Upper lobe of left lung (tissue), 6 donors: ENCODE measurements around the gene CAP2. TPM values are rescaled to one million over a fixed set of nuclear protein-coding genes. Genes with fewer than 3 reads are reported as not detected.
"Not testable (repeated sequence)": the region's sequence is repeated elsewhere in the genome, so short reads cannot be mapped to it uniquely, and the experiment has no call there.

Experiments used
- ATAC-seq, 2 donors: fragments of 200-7000 bp; cut with Tn5 transposase; one replicate each; pipeline ENCODE4 v1.9.1; 2022; ENCODE audit warnings: mild to moderate bottlenecking in 2 of 2, moderate library complexity in 2 of 2; ENCODE audit not compliant: low FRiP score in 2 of 2
- DNase-seq, 2 donors: peaks; one replicate each; pipeline ENCODE4 v3.0.0-alpha.2; 2019 to 2020
- H3K27ac ChIP-seq, 4 donors: fragments of 200-600 bp; sonication (generic); one replicate each; pipeline ENCODE4 v1.5.1; 2016 to 2019
- H3K27me3 ChIP-seq, 4 donors: fragments of 200-600 bp; sonication (generic); one replicate each; pipeline ENCODE4 v1.5.1; 2017 to 2019
- H3K36me3 ChIP-seq, 4 donors: fragments of 200-600 bp; sonication (generic); one replicate each; pipeline ENCODE4 v1.5.1; 2016 to 2019
- H3K4me1 ChIP-seq, 4 donors: fragments of 200-600 bp; sonication (generic); one replicate each; pipeline ENCODE4 v1.5.1; 2018 to 2019
- H3K4me3 ChIP-seq, 4 donors: fragments of 200-600 bp; sonication (generic); one replicate each; pipeline ENCODE4 v1.5.1; 2017 to 2019; ENCODE audit warnings: mild to moderate bottlenecking in 2 of 4, moderate library complexity in 1 of 4
- H3K9me3 ChIP-seq, 4 donors: fragments of 200-600 bp; sonication (generic); one replicate each; pipeline ENCODE4 v1.5.1; 2018 to 2019
- EP300 ChIP-seq, 4 donors: sonication (generic); formaldehyde crosslinking; IDR thresholded peaks; one replicate each; pipeline ENCODE4 v1.5.1; 2017; ENCODE audit warnings: antibody characterized with exemption in 4 of 4, control low read depth in 2 of 4
- POLR2A ChIP-seq, 4 donors: fragments of 450-650 bp; IDR thresholded peaks; one replicate each; pipeline ENCODE4 v1.5.1; 2016 to 2017; ENCODE audit warnings: antibody characterized with exemption in 4 of 4, mild to moderate bottlenecking in 2 of 4
- POLR2AphosphoS5 ChIP-seq, 2 donors: sonication (generic); formaldehyde crosslinking; IDR thresholded peaks; one replicate each; pipeline ENCODE4 v1.5.1; 2017; ENCODE audit warnings: antibody characterized with exemption in 2 of 2
- WGBS, 2 donors: methylation state at CpG; one replicate each; pipeline ENCODE4 v1.1.5; 2017 to 2018; 5-methylcytosine and 5-hydroxymethylcytosine counted together
- total RNA-seq, 6 donors: library from RNA; depleted of rRNA in 4 of 6; stranded (reverse); fragments of >200 nt in 4 of 6; gene quantifications; one replicate each; pipeline versions ENCODE4 v1.1.0 to v1.2.1, GENCODE V29; 2016 to 2021
- TF ChIP-seq, protein P1 (sequence below), 6 experiments: fragments of 450-650 bp in 4 of 6; fragments of 200-600 bp in 2 of 6; sonication (generic) in 2 of 6; IDR thresholded peaks; one replicate each; pipeline ENCODE4 v1.5.1; 2016 to 2019; ENCODE audit warnings: antibody characterized with exemption in 6 of 6
- donor health status: DM: no; HTN: no; CAD: no; lungs with moderate emphysema.
- donor health status: DM: no; HTN: yes; CAD: no; lungs with severe emphysema.

The CAP2 gene
- total RNA-seq, 6 donors from 2014 or later = 0.55 to 6.5 (median 4.3) TPM

DNA sequence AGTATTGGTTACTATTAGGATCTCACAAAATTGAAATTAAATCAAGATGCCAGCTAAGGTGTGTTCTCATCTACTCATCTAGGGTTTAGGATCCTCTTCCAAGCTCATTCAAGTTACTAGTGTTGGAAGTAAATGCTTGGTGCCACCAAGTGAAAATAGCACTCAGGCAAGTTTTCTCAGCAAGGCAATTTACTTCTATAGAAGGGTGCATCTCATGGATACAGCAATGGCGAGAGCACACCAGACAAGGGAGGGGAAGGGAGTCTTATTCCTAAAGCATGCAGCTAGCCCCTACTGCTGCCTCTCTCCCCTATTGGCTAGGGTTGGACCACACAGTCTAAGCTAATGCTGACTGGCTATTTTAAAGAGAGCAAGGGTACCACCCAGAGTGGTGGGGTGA lies 183.7 kb downstream of the CAP2 start:
- Histone ChIP-seq H3K4me3 (no peak overlapping the region), H3K27ac (no peak overlapping the region), H3K4me1 (peaks cover 0 to 10% (median 4%) of the 10 kb centered on the region in 4 donors), H3K36me3 (no peaks in the 10 kb centered on the region), H3K27me3 (no peaks in the 10 kb centered on the region), H3K9me3 (peaks cover 0 to 11% (median 8%) of the 10 kb centered on the region in 4 donors)
- 93 to 100% methylated on average over 1 of the region's 1 CpG for WGBS, 2 donors
- TF ChIP-seq, protein P1, sequence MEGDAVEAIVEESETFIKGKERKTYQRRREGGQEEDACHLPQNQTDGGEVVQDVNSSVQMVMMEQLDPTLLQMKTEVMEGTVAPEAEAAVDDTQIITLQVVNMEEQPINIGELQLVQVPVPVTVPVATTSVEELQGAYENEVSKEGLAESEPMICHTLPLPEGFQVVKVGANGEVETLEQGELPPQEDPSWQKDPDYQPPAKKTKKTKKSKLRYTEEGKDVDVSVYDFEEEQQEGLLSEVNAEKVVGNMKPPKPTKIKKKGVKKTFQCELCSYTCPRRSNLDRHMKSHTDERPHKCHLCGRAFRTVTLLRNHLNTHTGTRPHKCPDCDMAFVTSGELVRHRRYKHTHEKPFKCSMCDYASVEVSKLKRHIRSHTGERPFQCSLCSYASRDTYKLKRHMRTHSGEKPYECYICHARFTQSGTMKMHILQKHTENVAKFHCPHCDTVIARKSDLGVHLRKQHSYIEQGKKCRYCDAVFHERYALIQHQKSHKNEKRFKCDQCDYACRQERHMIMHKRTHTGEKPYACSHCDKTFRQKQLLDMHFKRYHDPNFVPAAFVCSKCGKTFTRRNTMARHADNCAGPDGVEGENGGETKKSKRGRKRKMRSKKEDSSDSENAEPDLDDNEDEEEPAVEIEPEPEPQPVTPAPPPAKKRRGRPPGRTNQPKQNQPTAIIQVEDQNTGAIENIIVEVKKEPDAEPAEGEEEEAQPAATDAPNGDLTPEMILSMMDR (IDR thresholded peaks at IDR 0.05) = no peak
- no peak for TF ChIP-seq POLR2A (IDR thresholded peaks at IDR 0.05)
- no peak for TF ChIP-seq POLR2AphosphoS5 (IDR thresholded peaks at IDR 0.05)
- TF ChIP-seq EP300 (IDR thresholded peaks at IDR 0.05) = no peak
- DNase-seq (no peak), ATAC-seq (no peak)

DNA sequence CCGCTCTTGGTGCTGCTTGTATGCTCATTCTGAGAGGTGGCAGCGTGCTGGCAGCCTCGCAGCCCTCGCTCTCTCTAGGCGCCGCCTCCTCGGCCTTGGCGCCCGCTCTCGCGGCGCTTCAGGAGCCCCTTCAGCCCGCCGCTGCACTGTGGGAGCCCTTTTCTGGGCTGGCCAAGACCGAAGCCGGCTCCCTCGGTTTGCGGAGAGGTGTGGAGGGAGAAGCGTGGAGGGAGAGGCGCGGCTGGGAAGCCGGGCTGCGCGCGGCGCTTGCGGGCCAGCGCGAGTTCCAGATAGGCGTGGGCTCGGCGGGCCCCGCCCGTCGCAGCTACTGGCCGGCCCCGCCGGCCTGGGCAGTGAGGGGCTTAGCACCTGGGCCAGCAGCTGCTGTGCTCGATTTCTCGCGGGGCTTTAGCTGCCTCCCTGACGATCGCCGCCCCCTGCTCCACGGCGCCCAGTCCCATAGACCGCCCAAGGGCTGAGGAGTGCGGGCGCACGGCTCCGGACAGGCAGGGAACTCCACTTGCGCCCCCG lies 187.2 kb downstream of the CAP2 start:
- H3K4me3 ChIP-seq = peak overlapping the region; percentile 46 to 56 (median 52)
- TF ChIP-seq POLR2AphosphoS5 (IDR thresholded peaks at IDR 0.05) = no peak
- TF ChIP-seq POLR2A (IDR thresholded peaks at IDR 0.05) = no peak
- TF ChIP-seq, protein P1 (IDR thresholded peaks at IDR 0.05) = no peak
- no peak for TF ChIP-seq EP300 (IDR thresholded peaks at IDR 0.05)
- H3K27me3 ChIP-seq = no peaks in the 10 kb centered on the region
- no peaks in the 10 kb centered on the region for H3K36me3 ChIP-seq
- H3K9me3 ChIP-seq = peaks cover 0 to 11% (median 8%) of the 10 kb centered on the region in 4 donors
- H3K4me1 ChIP-seq = peaks cover 4 to 25% (median 8%) of the 10 kb centered on the region in 4 donors
- peak overlapping the region in 1 of 4 donors; percentile 67 for H3K27ac ChIP-seq
- 20 to 37% methylated on average over 19 to 25 of the region's 53 CpGs for WGBS, 2 donors
- DNase-seq (peak; percentile 39 to 92), ATAC-seq (peak; percentile 73 to 89)

DNA sequence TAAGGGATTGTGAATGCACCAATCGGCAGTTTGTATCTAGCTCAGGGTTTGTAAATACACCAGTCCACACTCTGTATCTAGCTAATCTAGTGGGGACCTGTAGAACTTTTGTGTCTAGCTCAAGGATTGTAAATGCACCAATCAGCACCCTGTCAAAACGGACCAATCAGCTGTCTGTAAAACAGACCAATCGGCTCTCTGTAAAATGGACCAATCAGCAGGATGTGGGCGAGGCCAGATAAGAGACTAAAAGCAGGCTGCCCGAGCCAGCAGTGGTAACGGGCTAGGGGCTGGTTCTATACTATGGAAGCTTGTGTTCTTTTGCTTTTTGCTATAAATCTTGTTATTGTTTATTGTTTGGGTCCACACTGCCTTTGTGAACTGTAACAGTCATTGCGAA lies 187.9 kb downstream of the CAP2 start:
- WGBS, 2 donors = 94 to 95% methylated on average over 6 to 7 of the region's 7 CpGs
- H3K9me3 ChIP-seq = peaks cover 0 to 11% (median 8%) of the 10 kb centered on the region in 4 donors
- H3K4me3 ChIP-seq, DNase-seq, H3K27me3 ChIP-seq, H3K36me3 ChIP-seq, ATAC-seq, H3K27ac ChIP-seq: not testable (repeated sequence)
- peaks cover 4 to 32% (median 10%) of the 10 kb centered on the region in 4 donors for H3K4me1 ChIP-seq

DNA sequence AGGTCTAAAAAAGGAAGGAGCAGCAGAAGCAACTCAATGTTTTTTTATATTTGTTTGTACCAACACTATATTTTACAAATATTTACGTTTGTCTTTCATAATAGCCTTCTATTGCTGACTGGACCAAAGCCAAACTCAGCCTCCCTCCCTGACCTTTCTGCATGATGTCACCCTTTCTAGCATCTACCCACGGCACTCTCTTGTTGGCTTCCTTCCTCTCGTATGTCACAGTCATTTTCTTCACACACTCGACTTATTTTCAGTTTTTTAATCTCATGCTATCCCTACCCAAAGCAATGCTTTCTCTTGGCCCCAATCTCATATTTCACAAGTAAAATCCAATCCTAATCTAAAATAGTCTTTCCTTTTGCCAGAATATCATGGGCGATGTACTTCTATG lies 190.4 kb downstream of the CAP2 start:
- no peak for ATAC-seq
- Histone ChIP-seq H3K4me1 (peaks cover 4 to 32% (median 10%) of the 10 kb centered on the region in 4 donors), H3K36me3 (no peaks in the 10 kb centered on the region), H3K27me3 (no peaks in the 10 kb centered on the region), H3K9me3 (no peaks in the 10 kb centered on the region), H3K4me3 (no peak overlapping the region), H3K27ac (peak overlapping the region; percentile 44 to 78 (median 60))
- WGBS, 2 donors = 10 to 20% methylated on average over 5 of the region's 5 CpGs
- DNase-seq = no peak
- TF ChIP-seq POLR2AphosphoS5 (IDR thresholded peaks at IDR 0.05) (peak in 1 of 2 donors; percentile 42), POLR2A (IDR thresholded peaks at IDR 0.05) (no peak)

DNA sequence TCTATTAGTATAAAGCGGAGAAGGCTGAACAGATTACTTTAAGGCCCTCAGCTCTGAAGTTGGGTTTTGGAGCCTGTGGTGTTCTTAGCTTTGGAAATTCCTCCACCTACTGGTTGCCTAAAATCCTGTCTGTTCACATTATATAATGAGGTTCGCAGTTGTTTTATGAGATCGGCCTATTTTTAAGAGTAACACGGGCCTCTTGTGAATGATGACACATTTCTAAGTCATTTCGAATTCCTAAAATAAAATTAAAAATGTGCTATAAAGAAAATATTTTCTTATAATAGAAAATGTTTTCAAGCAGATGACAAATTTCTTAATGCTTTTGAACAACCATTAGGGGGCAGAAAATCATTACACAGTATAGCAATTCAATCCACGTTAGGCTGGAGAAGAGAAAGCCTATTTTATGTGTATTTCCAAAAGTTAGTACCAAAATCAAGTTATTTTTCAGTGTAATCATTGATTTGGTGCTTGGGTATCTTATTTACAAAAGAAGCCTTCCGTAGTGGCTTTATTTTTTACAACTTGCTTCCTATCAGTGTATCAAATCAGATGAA lies 190.9 kb downstream of the CAP2 start:
- ATAC-seq (peak; percentile 71 to 77), DNase-seq (peak in 1 of 2 donors; percentile 29)
- H3K4me1 ChIP-seq = peaks cover 4 to 32% (median 10%) of the 10 kb centered on the region in 4 donors
- TF ChIP-seq, protein P1 (IDR thresholded peaks at IDR 0.05) = peak; percentile 59 to 88 (median 74)
- no peak for TF ChIP-seq POLR2AphosphoS5 (IDR thresholded peaks at IDR 0.05)
- H3K27ac ChIP-seq = peak overlapping the region; percentile 44 to 78 (median 60)
- no peaks in the 10 kb centered on the region for H3K9me3 ChIP-seq
- no peaks in the 10 kb centered on the region for H3K27me3 ChIP-seq
- no peak overlapping the region for H3K4me3 ChIP-seq
- no peaks in the 10 kb centered on the region for H3K36me3 ChIP-seq
- 6 to 8% methylated on average over 7 of the region's 7 CpGs for WGBS, 2 donors
